Right lobe of liver (tissue), 6 donors: ENCODE data around the gene TRMT44. TPM values are rescaled to one million over a fixed set of nuclear protein-coding genes. Genes with fewer than 3 reads are reported as not detected.

Source experiments
- ATAC-seq, 4 donors: fragments of 200-7000 bp; cut with Tn5 transposase; one replicate each; pipeline ENCODE4 v1.9.1; 2020; ENCODE audit warnings: mild to moderate bottlenecking in 4 of 4, moderate library complexity in 4 of 4
- DNase-seq, 3 donors: peaks; one replicate each; pipeline ENCODE4 v3.0.0-alpha.2; 2020
- H3K27ac ChIP-seq, 3 donors: fragments of 200-600 bp; one replicate each; pipeline ENCODE4 v1.8.0; 2022
- H3K27me3 ChIP-seq, 2 donors: fragments of 200-600 bp; one replicate each; pipeline ENCODE4 v1.8.0; 2022
- H3K36me3 ChIP-seq, 4 donors: fragments of 200-600 bp; sonication (generic) in 1 of 4; one replicate each; pipeline versions ENCODE4 v1.5.1 to v1.8.0; 2017 to 2022; ENCODE audit warnings: control low read depth in 1 of 4
- H3K4me1 ChIP-seq, 4 donors: fragments of 200-600 bp; sonication (generic) in 1 of 4; one replicate each; pipeline versions ENCODE4 v1.5.1 to v1.8.0; 2017 to 2022; ENCODE audit warnings: control low read depth in 1 of 4
- H3K4me3 ChIP-seq, 3 donors: fragments of 200-600 bp; one replicate each; pipeline ENCODE4 v1.8.0; 2022
- H3K9me3 ChIP-seq, 4 donors: fragments of 200-600 bp; sonication (generic) in 1 of 4; one replicate each; pipeline versions ENCODE4 v1.5.1 to v1.8.0; 2017 to 2022; ENCODE audit warnings: control low read depth in 1 of 4
- CTCF ChIP-seq, 4 donors: fragments of 200-600 bp in 3 of 4; fragments of 450-650 bp in 1 of 4; IDR thresholded peaks; one replicate each; pipeline versions ENCODE4 v1.5.1 to v1.8.0; 2016 to 2022; ENCODE audit warnings: antibody characterized with exemption in 4 of 4, mild to moderate bottlenecking in 2 of 4
- POLR2A ChIP-seq: fragments of 450-650 bp; IDR thresholded peaks from one replicate; pipeline ENCODE4 v1.6.1; 2017; ENCODE audit warnings: antibody characterized with exemption, mild to moderate bottlenecking
- WGBS: methylation state at CpG from one replicate; pipeline ENCODE4 v1.1.6; 2018; ENCODE audit warnings: low coverage, low lambda C conversion rate; ENCODE audit not compliant: insufficient coverage; ENCODE audit errors: missing lambda C conversion rate; 5-methylcytosine and 5-hydroxymethylcytosine counted together
- intact Hi-C, 2 donors: fragments of 100-400 bp; cut with DNase I; formaldehyde crosslinking; loops; one replicate each; pipeline versions ENCODE4 v1.11.2 to v1.14.1; 2022
- total RNA-seq, 6 experiments: library from RNA; depleted of rRNA in 2 of 6; stranded (reverse); fragments of >200 nt in 2 of 6; fragmentation: NEBNext Ultra II Directional in 3 of 6; extraction: Animal tissue kit (Norgen Biotek cat#: 25700) in 3 of 6; gene quantifications; one replicate each; pipeline versions ENCODE4 v1.1.0 to v1.2.4, GENCODE V29; 2016 to 2023
- donor health status: DM: no; HTN: yes; CAD: no.
- donor health status: DM: no; HTN: no; CAD: no.
- donor health status: DM: no; HTN: no; CAD: no.
- donor health status: DM: no; HTN: yes; CAD: no.
- donor health status: DM: no; HTN: yes; CAD: no.

Gene TRMT44
- total RNA-seq, 6 experiments from 2014 or later = 8.8 to 10.6 (median 9.6) TPM

- H3K4me1 ChIP-seq = no peaks in the 10 kb centered on the region
- intact Hi-C loops = loop anchor here in 1 of 2 donors (10.0 kb wide), 1 partner anchor 123 kb away; the partner anchor contains the start of gene CPZ
- H3K9me3 ChIP-seq = no peaks in the 10 kb centered on the region
- H3K27me3 ChIP-seq = no peaks in the 10 kb centered on the region
- WGBS = 75% methylated on average over 4 of the region's 8 CpGs
- peaks cover 0 to 22% (median 3%) of the 10 kb centered on the region in 4 donors for H3K36me3 ChIP-seq
- no peak for TF ChIP-seq POLR2A
- TF ChIP-seq CTCF (IDR thresholded peaks at IDR 0.05) = no peak
- no peak overlapping the region for H3K4me3 ChIP-seq
- ATAC-seq (no peak), DNase-seq (no peak)
- no peak overlapping the region for H3K27ac ChIP-seq
Observed at GRCh38 chr4:8472158-8472688, 31.6 kb downstream of the TRMT44 start.

GRCh38 chr4:8472689-8473197, 32.2 kb downstream of the TRMT44 start:
- no peaks in the 10 kb centered on the region for H3K27me3 ChIP-seq
- H3K27ac ChIP-seq = no peak overlapping the region
- H3K36me3 ChIP-seq = peaks cover 0 to 22% (median 2%) of the 10 kb centered on the region in 4 donors
- no peaks in the 10 kb centered on the region for H3K9me3 ChIP-seq
- no peaks in the 10 kb centered on the region for H3K4me1 ChIP-seq
- WGBS = 74% methylated on average over 3 of the region's 7 CpGs
- no peak for TF ChIP-seq POLR2A
- intact Hi-C loops = loop anchor here in 1 of 2 donors (10.0 kb wide), 1 partner anchor 122 kb away; the partner anchor contains the start of gene CPZ
- DNase-seq (no peak), ATAC-seq (peak in 2 of 4 donors; percentile 5 to 15)
- H3K4me3 ChIP-seq = no peak overlapping the region

GRCh38 chr4:8473198-8473919, 32.8 kb downstream of the TRMT44 start:
- H3K36me3 ChIP-seq = peaks cover 0 to 16% (median 0%) of the 10 kb centered on the region in 4 donors
- no peak overlapping the region for H3K27ac ChIP-seq
- intact Hi-C loops = loop anchor here in 1 of 2 donors (10.0 kb wide), 1 partner anchor 121 kb away; the partner anchor contains the start of gene CPZ
- H3K9me3 ChIP-seq = no peaks in the 10 kb centered on the region
- no peaks in the 10 kb centered on the region for H3K27me3 ChIP-seq
- DNase-seq = peak in 1 of 3 donors; percentile 55
- no peaks in the 10 kb centered on the region for H3K4me1 ChIP-seq
- no peak overlapping the region for H3K4me3 ChIP-seq
- no peak for TF ChIP-seq CTCF (IDR thresholded peaks at IDR 0.05)
- no peak for TF ChIP-seq POLR2A
- peak in 1 of 4 donors; percentile 21 for ATAC-seq
- 80% methylated on average over 4 of the region's 23 CpGs for WGBS

- ATAC-seq (no peak), DNase-seq (no peak)
- no CpG with 5 or more reads among the region's 20 CpGs for WGBS
- H3K27me3 ChIP-seq = no peaks in the 10 kb centered on the region
- intact Hi-C loops = loop anchor here in 1 of 2 donors (10.0 kb wide), 1 partner anchor 121 kb away; the partner anchor contains the start of gene CPZ
- H3K36me3 ChIP-seq = peaks cover 0 to 10% (median 0%) of the 10 kb centered on the region in 4 donors
- H3K4me3 ChIP-seq = no peak overlapping the region
- H3K27ac ChIP-seq = no peak overlapping the region
- no peak for TF ChIP-seq CTCF (IDR thresholded peaks at IDR 0.05)
- no peak for TF ChIP-seq POLR2A
- no peaks in the 10 kb centered on the region for H3K9me3 ChIP-seq
- no peaks in the 10 kb centered on the region for H3K4me1 ChIP-seq
Observed at GRCh38 chr4:8473920-8474590, 33.5 kb downstream of the TRMT44 start.
